GM23338 (cell line): ENCODE measurements around the gene THADA. TPM values are rescaled to one million over a fixed set of nuclear protein-coding genes. Genes with fewer than 3 reads are reported as not detected.

ENCODE experiments used
- ATAC-seq: fragments of 200-7000 bp; cut with Tn5 transposase; 3 replicates; pipeline ENCODE4 v1.9.1; 2020
- DNase-seq: peaks from one replicate; pipeline ENCODE4 v3.0.0-alpha.2; 2015; ENCODE audit warnings: low spot score
- H2AFZ ChIP-seq: fragments of 200-600 bp; sonication (generic); 2 replicates; pipeline ENCODE4 v1.8.0; 2016; ENCODE audit warnings: antibody characterized with exemption, mild to moderate bottlenecking, moderate library complexity
- H3F3A ChIP-seq: fragments of 200-600 bp; sonication (generic); replicated peaks from 2 replicates; pipeline ENCODE4 v1.8.0; 2017; ENCODE audit warnings: antibody characterized with exemption, mixed run types, low read depth
- H3K27ac ChIP-seq: fragments of 200-600 bp; sonication (generic); 2 replicates; pipeline ENCODE4 v1.6.1; 2016; ENCODE audit warnings: low read depth
- H3K27me3 ChIP-seq: fragments of 200-600 bp; sonication (generic); 2 replicates; pipeline ENCODE4 v1.8.0; 2016; ENCODE audit warnings: mild to moderate bottlenecking, mixed run types, moderate library complexity; ENCODE audit not compliant: insufficient read depth
- H3K36me3 ChIP-seq: fragments of 200-600 bp; sonication (generic); 2 replicates; pipeline ENCODE4 v1.8.0; 2016; ENCODE audit warnings: mild to moderate bottlenecking; ENCODE audit not compliant: insufficient read depth
- H3K4me1 ChIP-seq: fragments of 200-600 bp; sonication (generic); 2 replicates; pipeline ENCODE4 v1.8.0; 2016; ENCODE audit warnings: mild to moderate bottlenecking, moderate library complexity; ENCODE audit not compliant: insufficient read depth
- H3K4me2 ChIP-seq: fragments of 200-600 bp; sonication (generic); 2 replicates; pipeline ENCODE4 v1.7.1; 2017; ENCODE audit warnings: mixed run types
- H3K4me3 ChIP-seq: fragments of 200-600 bp; sonication (generic); 2 replicates; pipeline ENCODE4 v1.6.1; 2016; ENCODE audit warnings: mixed run types
- H3K79me2 ChIP-seq: fragments of 200-600 bp; sonication (generic); replicated peaks from 2 replicates; pipeline ENCODE4 v1.8.0; 2017; ENCODE audit warnings: mild to moderate bottlenecking; ENCODE audit not compliant: insufficient read depth
- H3K9me2 ChIP-seq: fragments of 200-600 bp; sonication (generic); 2 replicates; pipeline ENCODE4 v1.8.0; 2017; ENCODE audit not compliant: insufficient read depth
- H4K20me1 ChIP-seq: fragments of 200-600 bp; sonication (generic); replicated peaks from 2 replicates; pipeline ENCODE4 v1.8.0; 2017; ENCODE audit warnings: mild to moderate bottlenecking; ENCODE audit not compliant: insufficient read depth
- H3K27ac Mint-ChIP-seq: 2 replicates; pipeline ENCODE4 v1.8.0; 2020; ENCODE audit warnings: inconsistent platforms, mild to moderate bottlenecking, moderate library complexity, mixed read lengths
- H3K27me3 Mint-ChIP-seq: 3 replicates; pipeline ENCODE4 v1.8.0; 2022; ENCODE audit warnings: low read depth, mild to moderate bottlenecking, moderate library complexity, mixed read lengths, inconsistent platforms; ENCODE audit not compliant: insufficient read depth, poor library complexity
- H3K36me3 Mint-ChIP-seq: 3 replicates; pipeline ENCODE4 v1.8.0; 2021; ENCODE audit warnings: low read depth, mild to moderate bottlenecking, inconsistent platforms, moderate library complexity, mixed read lengths
- H3K4me1 Mint-ChIP-seq: 3 replicates; pipeline ENCODE4 v1.8.0; 2020; ENCODE audit warnings: mild to moderate bottlenecking, inconsistent platforms, mixed read lengths
- H3K4me3 Mint-ChIP-seq: 3 replicates; pipeline ENCODE4 v1.8.0; 2021; ENCODE audit warnings: moderate library complexity, mild to moderate bottlenecking, inconsistent platforms, mixed read lengths
- H3K9me3 Mint-ChIP-seq: 3 replicates; pipeline ENCODE4 v1.8.0; 2020; ENCODE audit warnings: moderate library complexity, mild to moderate bottlenecking, inconsistent platforms, mixed read lengths
- CREB1 ChIP-seq: fragments of 250-450 bp; sonication (Bioruptor Pico); IDR thresholded peaks from 2 replicates; pipeline ENCODE4 v1.5.0; 2020; ENCODE audit warnings: low read depth, mild to moderate bottlenecking, moderate library complexity
- CTCF ChIP-seq, 2 experiments: fragments of 200-600 bp in 1 of 2; sonication (generic) in 1 of 2; conservative IDR thresholded peaks; 2 replicates each; pipeline versions ENCODE4 v1.5.1 to v1.6.1; 2016 to 2017; ENCODE audit warnings: antibody characterized with exemption in 2 of 2, low read depth in 2 of 2, mild to moderate bottlenecking in 2 of 2, moderate library complexity in 1 of 2
- ETS1 ChIP-seq: IDR thresholded peaks from 2 replicates; pipeline ENCODE4 v1.6.1; 2016; ENCODE audit warnings: antibody characterized with exemption
- EZH2 ChIP-seq: fragments of 200-600 bp; sonication (generic); IDR thresholded peaks from one replicate; pipeline ENCODE4 v1.8.0; 2017; ENCODE audit warnings: antibody characterized with exemption, mild to moderate bottlenecking, low read depth; ENCODE audit not compliant: unreplicated experiment
- EZH2phosphoT487 ChIP-seq: fragments of 200-600 bp; sonication (generic); IDR thresholded peaks from one replicate; pipeline ENCODE4 v1.8.1; 2018; ENCODE audit warnings: antibody characterized with exemption; ENCODE audit not compliant: unreplicated experiment
- JUNB ChIP-seq: IDR thresholded peaks from one replicate; pipeline ENCODE4 v1.6.1; 2016; ENCODE audit warnings: antibody characterized with exemption; ENCODE audit not compliant: unreplicated experiment
- NANOG ChIP-seq: IDR thresholded peaks from 2 replicates; pipeline ENCODE4 v1.6.1; 2016; ENCODE audit warnings: antibody characterized with exemption, borderline replicate concordance
- REST ChIP-seq: IDR thresholded peaks from one replicate; pipeline ENCODE4 v1.6.1; 2018; ENCODE audit warnings: antibody characterized with exemption; ENCODE audit not compliant: unreplicated experiment
- STAT1 ChIP-seq: IDR thresholded peaks from one replicate; pipeline ENCODE4 v1.6.1; 2016; ENCODE audit warnings: antibody characterized with exemption; ENCODE audit not compliant: unreplicated experiment
- ZNF114 ChIP-seq: fragments of 250-450 bp; sonication (Bioruptor Pico); IDR thresholded peaks from 2 replicates; pipeline ENCODE4 v1.5.0; 2020; ENCODE audit warnings: mild to moderate bottlenecking, moderate library complexity
- ZNF331 ChIP-seq: fragments of 250-450 bp; sonication (Bioruptor Pico); IDR thresholded peaks from 2 replicates; pipeline ENCODE4 v1.5.0; 2020; ENCODE audit warnings: low read depth, mild to moderate bottlenecking, moderate library complexity
- ZNF462 ChIP-seq: fragments of 250-450 bp; sonication (Bioruptor Pico); IDR thresholded peaks from 2 replicates; pipeline ENCODE4 v1.5.0; 2020; ENCODE audit warnings: mild to moderate bottlenecking, moderate library complexity
- polyA plus RNA-seq: library from polyadenylated mRNA; unstranded; fragments of >200 nt; fragmentation: Nextera tagmentation; extraction: Ambion mirVana; gene quantifications from 2 replicates; pipeline ENCODE4 v1.2.1, GENCODE V29; 2016
- total RNA-seq: library from RNA; depleted of rRNA; stranded (reverse); fragments of >200 nt; shearing (Covaris generic); gene quantifications from 2 replicates; pipeline ENCODE4 v1.2.3, GENCODE V29; 2014

Gene THADA
- total and polyA plus RNA-seq, 2 experiments from 2014 or later, result 17.0 to 30.7 TPM

- TF ChIP-seq REST (no peak), EZH2phosphoT487 (no peak), CTCF (conservative IDR thresholded peaks at IDR 0.05; ENCODE audit: low read depth in 2 of 2) (no peak), CREB1 (no peak), EZH2 (no peak), NANOG (no peak), ETS1 (no peak), JUNB (no peak)
These were observed 76.1 kb downstream of the THADA start (continued) for GRCh38 chr2:43519643-43520221.

- H3K36me3 Mint-ChIP-seq, result no peaks in the 10 kb centered on the region
- no peaks in the 10 kb centered on the region for H3K4me1 Mint-ChIP-seq
- H3K27me3 ChIP-seq, result no peaks in the 10 kb centered on the region
- no peaks in the 10 kb centered on the region for H3K9me2 ChIP-seq
- no peaks in the 10 kb centered on the region for H3K4me1 ChIP-seq
- H3K27ac Mint-ChIP-seq, result no peak overlapping the region
- H3K27me3 Mint-ChIP-seq, result no peaks in the 10 kb centered on the region
- H4K20me1 ChIP-seq, result no peaks in the 10 kb centered on the region; the same call in 1 of the 2 replicates
- DNase-seq (no peak), ATAC-seq (no peak)
- no peak overlapping the region for H3K4me2 ChIP-seq
- no peaks in the 10 kb centered on the region for H3K79me2 ChIP-seq
- H3F3A ChIP-seq, result peaks cover 8% of the 10 kb centered on the region; the same call in 1 of the 2 replicates
- no peak overlapping the region for H2AFZ ChIP-seq
- H3K27ac ChIP-seq, result no peak overlapping the region
- H3K36me3 ChIP-seq, result no peaks in the 10 kb centered on the region
- no peak overlapping the region for H3K4me3 ChIP-seq
- H3K9me3 Mint-ChIP-seq, result no peaks in the 10 kb centered on the region
- H3K4me3 Mint-ChIP-seq, result no peak overlapping the region
- TF ChIP-seq EZH2phosphoT487, result no peak
- TF ChIP-seq NANOG, result no peak
- TF ChIP-seq ZNF462 (CRISPR knock-in tag), result no peak
- TF ChIP-seq EZH2, result no peak
- TF ChIP-seq JUNB, result no peak
- no peak for TF ChIP-seq CREB1
- TF ChIP-seq ZNF331, result no peak
- TF ChIP-seq ZNF114 (CRISPR knock-in tag), result no peak
- TF ChIP-seq STAT1, result no peak
These were observed 77.1 kb downstream of the THADA start for GRCh38 chr2:43518718-43519117.
